Measurements from ENCODE around the gene MYCBP2.
"Not testable (repeated sequence)": the region's sequence is repeated elsewhere in the genome, so short reads cannot be mapped to it uniquely, and the experiment has no call there.

MYCBP2 gene

GRCh38 chr13:77326905-77327604 lies at the start of gene MYCBP2:
MYCBP2 (minus strand) TSS chr13:77327094; CDS start chr13:77326775, 319 bp downstream.
- DNase-seq, result peak; percentile 98

- no peak for DNase-seq
These were observed 48.7 kb upstream of the MYCBP2 start for GRCh38 chr13:77375560-77376108.

GRCh38 chr13:77374786-77375185 lies 47.9 kb upstream of the MYCBP2 start:
- no peak for DNase-seq

- DNase-seq, result no peak
These were observed 47.4 kb upstream of the MYCBP2 start for GRCh38 chr13:77374339-77374738.

GRCh38 chr13:77373502-77373901 lies 46.6 kb upstream of the MYCBP2 start:
- DNase-seq, result no peak

- DNase-seq, result no peak
These were observed 45.4 kb upstream of the MYCBP2 start for GRCh38 chr13:77372275-77372674.

- DNase-seq, result no peak
These were observed 44.0 kb upstream of the MYCBP2 start for GRCh38 chr13:77370888-77371287.

GRCh38 chr13:77362166-77362565 lies 35.3 kb upstream of the MYCBP2 start:
- no peak for DNase-seq

GRCh38 chr13:77360032-77360685 lies 33.3 kb upstream of the MYCBP2 start:
- no peak for DNase-seq

- DNase-seq, result no peak
These were observed 32.3 kb upstream of the MYCBP2 start for GRCh38 chr13:77359171-77359570.

GRCh38 chr13:77358001-77358400 lies 31.1 kb upstream of the MYCBP2 start:
- DNase-seq, result no peak

GRCh38 chr13:77356155-77356554 lies 29.3 kb upstream of the MYCBP2 start:
- DNase-seq, result no peak

- no peak for DNase-seq
These were observed 27.1 kb upstream of the MYCBP2 start for GRCh38 chr13:77353995-77354394.

GRCh38 chr13:77351315-77351714 lies 24.4 kb upstream of the MYCBP2 start:
- DNase-seq, result no peak

- DNase-seq, result no peak
These were observed 23.9 kb upstream of the MYCBP2 start for GRCh38 chr13:77350811-77351210.

- no peak for DNase-seq
These were observed 22.5 kb upstream of the MYCBP2 start for GRCh38 chr13:77349365-77349764.

GRCh38 chr13:77347351-77347750 lies 20.5 kb upstream of the MYCBP2 start:
- not testable (repeated sequence) for DNase-seq

GRCh38 chr13:77345150-77345780 lies 18.4 kb upstream of the MYCBP2 start:
- no peak for DNase-seq

- DNase-seq, result no peak
These were observed 16.9 kb upstream of the MYCBP2 start for GRCh38 chr13:77343841-77344240.

- DNase-seq, result no peak
These were observed 12.5 kb upstream of the MYCBP2 start for GRCh38 chr13:77339408-77339807.

- DNase-seq, result no peak
These were observed 12.1 kb upstream of the MYCBP2 start for GRCh38 chr13:77338961-77339401.

GRCh38 chr13:77338329-77338728 lies 11.4 kb upstream of the MYCBP2 start:
- no peak for DNase-seq

GRCh38 chr13:77337159-77337558 lies 10.3 kb upstream of the MYCBP2 start:
- DNase-seq, result no peak

- no peak for DNase-seq
These were observed 8.6 kb upstream of the MYCBP2 start for GRCh38 chr13:77335543-77335942.

Data from activated CD8-positive, alpha-beta memory T cell treated with anti-CD3 and anti-CD28 coated beads for 24 hours (primary cell).